Transverse colon (tissue), 4 donors: ENCODE data around the gene ZNF784.

Source experiments
- EP300 ChIP-seq: sonication (generic); formaldehyde crosslinking; IDR thresholded peaks from one replicate; pipeline ENCODE4 v1.6.1; 2017; ENCODE audit warnings: antibody characterized with exemption, low read depth
- POLR2A ChIP-seq: fragments of 450-650 bp; IDR thresholded peaks from one replicate; pipeline ENCODE4 v1.6.1; 2016; ENCODE audit warnings: antibody characterized with exemption, mild to moderate bottlenecking, moderate library complexity
- POLR2AphosphoS5 ChIP-seq, 3 donors: sonication (generic); formaldehyde crosslinking; IDR thresholded peaks; one replicate each; pipeline ENCODE4 v1.6.1; 2016; ENCODE audit warnings: antibody characterized with exemption in 3 of 3
- TF ChIP-seq, protein P1 (sequence below), 5 experiments: fragments of 200-600 bp in 3 of 5; fragments of 450-650 bp in 2 of 5; sonication (generic) in 3 of 5; IDR thresholded peaks; 1 replicate in 2 of 5; 2 replicates in 3 of 5; pipeline ENCODE4 v1.5.1; 2016 to 2017; ENCODE audit warnings: antibody characterized with exemption in 5 of 5, inconsistent platforms in 3 of 5, mild to moderate bottlenecking in 2 of 5, moderate library complexity in 1 of 5

DNA sequence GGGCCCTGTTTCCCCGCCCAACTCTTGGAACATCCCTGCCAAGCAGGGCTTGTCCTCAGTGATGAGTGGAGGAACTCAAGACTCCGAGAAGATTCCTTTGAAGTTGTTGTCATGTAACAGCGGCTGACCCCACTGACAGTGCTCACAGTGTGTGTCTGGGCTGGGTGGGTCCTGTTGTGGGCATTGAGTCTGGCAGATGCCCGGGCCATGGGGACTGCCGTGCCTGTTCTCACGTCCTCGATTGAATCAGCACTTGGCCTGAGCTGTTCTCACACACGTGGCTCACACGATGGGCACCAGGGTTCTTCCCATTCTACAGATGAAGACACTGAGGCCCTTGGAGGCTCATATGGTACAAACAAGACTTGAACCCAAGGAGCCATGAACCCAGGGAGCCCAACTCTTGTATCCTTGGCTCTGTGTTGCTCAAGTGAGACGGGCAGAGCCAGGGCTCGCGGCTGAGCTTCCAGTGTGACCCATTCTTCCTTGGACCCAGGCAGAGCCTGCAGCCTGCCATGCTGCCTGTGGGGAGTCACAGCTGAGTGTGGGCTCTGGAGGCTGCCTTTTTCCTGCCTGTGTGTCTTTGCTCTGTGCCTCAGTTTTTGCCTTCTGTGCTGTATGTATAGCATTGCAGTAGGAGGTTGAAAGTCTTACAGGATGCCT lies 42.1 kb upstream of the ZNF784 start:
- TF ChIP-seq, protein P1, sequence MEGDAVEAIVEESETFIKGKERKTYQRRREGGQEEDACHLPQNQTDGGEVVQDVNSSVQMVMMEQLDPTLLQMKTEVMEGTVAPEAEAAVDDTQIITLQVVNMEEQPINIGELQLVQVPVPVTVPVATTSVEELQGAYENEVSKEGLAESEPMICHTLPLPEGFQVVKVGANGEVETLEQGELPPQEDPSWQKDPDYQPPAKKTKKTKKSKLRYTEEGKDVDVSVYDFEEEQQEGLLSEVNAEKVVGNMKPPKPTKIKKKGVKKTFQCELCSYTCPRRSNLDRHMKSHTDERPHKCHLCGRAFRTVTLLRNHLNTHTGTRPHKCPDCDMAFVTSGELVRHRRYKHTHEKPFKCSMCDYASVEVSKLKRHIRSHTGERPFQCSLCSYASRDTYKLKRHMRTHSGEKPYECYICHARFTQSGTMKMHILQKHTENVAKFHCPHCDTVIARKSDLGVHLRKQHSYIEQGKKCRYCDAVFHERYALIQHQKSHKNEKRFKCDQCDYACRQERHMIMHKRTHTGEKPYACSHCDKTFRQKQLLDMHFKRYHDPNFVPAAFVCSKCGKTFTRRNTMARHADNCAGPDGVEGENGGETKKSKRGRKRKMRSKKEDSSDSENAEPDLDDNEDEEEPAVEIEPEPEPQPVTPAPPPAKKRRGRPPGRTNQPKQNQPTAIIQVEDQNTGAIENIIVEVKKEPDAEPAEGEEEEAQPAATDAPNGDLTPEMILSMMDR (IDR thresholded peaks at IDR 0.05), result no peak
- TF ChIP-seq EP300 (no peak), POLR2A (no peak), POLR2AphosphoS5 (IDR thresholded peaks at IDR 0.05) (no peak)
